HepG2 (cell line): ENCODE results near the gene PARP11. TPM values are rescaled to one million over a fixed set of nuclear protein-coding genes. Genes with fewer than 3 reads are reported as not detected.

Source experiments
- ATAC-seq: fragments of 200-7000 bp; cut with Tn5 transposase; 3 replicates; pipeline ENCODE4 v1.9.1; 2020; ENCODE audit warnings: mild to moderate bottlenecking, moderate library complexity
- BruUV-seq: library from RNA; stranded (reverse); fragments of 400-500 nt; replicated peaks from 2 replicates; lab custom pipeline; 2021; lab: Mats Ljungman, UMichigan
- CTCF ChIA-PET: fragments of 300-600 bp; formaldehyde crosslinking; extraction: SDS; loops from one replicate; lab custom pipeline; 2021; ENCODE audit warnings: low total read pairs, inconsistent platforms, low intra/inter-chr PET ratio; lab: Yijun Ruan, JAX
- POLR2A ChIA-PET: fragments of 350-600 bp; sonication (Branson Sonifier 250); formaldehyde crosslinking; loops from one replicate; lab custom pipeline; 2020; ENCODE audit warnings: antibody characterized with exemption, inconsistent platforms; lab: Yijun Ruan, JAX
- DNase-seq: peaks from one replicate; pipeline ENCODE4 v3.0.0-alpha.2; 2015; ENCODE audit warnings: low spot score
- FAIRE-seq: peaks from 3 replicates; lab custom pipeline; 2011; peaks lifted over from hg19 to GRCh38; lab: Jason Lieb, UNC
- H2AFZ ChIP-seq: one replicate; pipeline ENCODE4 v1.6.1; 2011; ENCODE audit warnings: low read length, inconsistent platforms
- H3K27ac ChIP-seq: fragments of 300-600 bp; 3 replicates; pipeline ENCODE4 v1.8.0; 2011; ENCODE audit warnings: mixed run types, mild to moderate bottlenecking, mixed read lengths, low read length, inconsistent platforms; ENCODE audit not compliant: insufficient read depth; ENCODE audit errors: extremely low read length
- H3K27me3 ChIP-seq, 2 experiments: fragments of 200-600 bp in 1 of 2; 2 replicates in 1 of 2; 3 replicates in 1 of 2; pipeline versions ENCODE4 v1.6.0 to v1.8.0; 2011; ENCODE audit warnings: low read length in 2 of 2, mild to moderate bottlenecking in 2 of 2, moderate library complexity in 2 of 2, inconsistent platforms in 1 of 2; ENCODE audit not compliant: insufficient read depth in 2 of 2, control insufficient read depth in 1 of 2
- H3K36me3 ChIP-seq, 2 experiments: fragments of 200-600 bp in 1 of 2; replicated peaks in 1 of 2; 2 replicates in 1 of 2; 3 replicates in 1 of 2; pipeline versions ENCODE4 v1.5.1 to v1.8.0; 2011; ENCODE audit warnings: low read length in 2 of 2, inconsistent platforms in 1 of 2; ENCODE audit not compliant: insufficient read depth in 2 of 2, control insufficient read depth in 1 of 2
- H3K4me1 ChIP-seq: 2 replicates; pipeline ENCODE4 v1.5.1; 2012; ENCODE audit warnings: low read length, inconsistent platforms; ENCODE audit not compliant: insufficient read depth
- H3K4me2 ChIP-seq: 2 replicates; pipeline ENCODE4 v1.6.0; 2011; ENCODE audit warnings: low read depth, low read length, inconsistent platforms
- H3K4me3 ChIP-seq, 3 experiments: fragments of 200-600 bp in 1 of 3; sonication (generic), shearing (Covaris generic) in 1 of 3; replicated peaks in 1 of 3; 2 replicates each; pipeline ENCODE4 v1.5.1; 2011 to 2016; ENCODE audit warnings: low read length in 3 of 3, inconsistent platforms in 2 of 3, low read depth in 2 of 3, mild to moderate bottlenecking in 2 of 3, control low read depth in 1 of 3, mixed read lengths in 1 of 3; ENCODE audit not compliant: insufficient read depth in 1 of 3
- H3K79me2 ChIP-seq: one replicate; pipeline ENCODE4 v1.6.1; 2011; ENCODE audit warnings: low read length, inconsistent platforms; ENCODE audit not compliant: insufficient read depth
- H3K9ac ChIP-seq: 2 replicates; pipeline ENCODE4 v1.6.0; 2011; ENCODE audit warnings: mild to moderate bottlenecking, low read depth, low read length, inconsistent platforms; ENCODE audit not compliant: insufficient read depth
- H3K9me3 ChIP-seq: 2 replicates; pipeline ENCODE4 v1.5.1; 2012; ENCODE audit warnings: mild to moderate bottlenecking, low read length
- H4K20me1 ChIP-seq: 2 replicates; pipeline ENCODE4 v1.6.0; 2011; ENCODE audit warnings: inconsistent platforms, mild to moderate bottlenecking, low read length, moderate library complexity; ENCODE audit not compliant: insufficient read depth
- ATF2 ChIP-seq: sonication (generic); formaldehyde crosslinking; IDR thresholded peaks from 2 replicates; pipeline ENCODE4 v1.4.0; 2020; ENCODE audit warnings: missing genetic modification reagents
- FLYWCH1 ChIP-seq: sonication (generic); formaldehyde crosslinking; IDR thresholded peaks from 2 replicates; pipeline ENCODE4 v1.8.1; 2023; ENCODE audit warnings: mild to moderate bottlenecking, missing genetic modification reagents
- FOXO4 ChIP-seq: sonication (generic); formaldehyde crosslinking; conservative IDR thresholded peaks from 2 replicates; pipeline ENCODE4 v1.8.1; 2023; ENCODE audit warnings: missing genetic modification reagents
- HOXD1 ChIP-seq: sonication (generic); formaldehyde crosslinking; IDR thresholded peaks from 2 replicates; pipeline ENCODE4 v1.5.0; 2020; ENCODE audit warnings: missing genetic modification reagents
- MYC ChIP-seq: sonication (generic); formaldehyde crosslinking; IDR thresholded peaks from 2 replicates; pipeline ENCODE4 v1.9.0; 2021; ENCODE audit warnings: missing genetic modification reagents, borderline replicate concordance
- NFKBIZ ChIP-seq: IDR thresholded peaks from 2 replicates; pipeline ENCODE4 v1.6.1; 2018; ENCODE audit warnings: missing genetic modification reagents, missing compliant biosample characterization
- PCBP2 ChIP-seq: fragments of 200-400 bp; formaldehyde crosslinking; optimal IDR thresholded peaks from 2 replicates; pipeline ENCODE3; 2018; ENCODE audit warnings: low read length, low read depth; ENCODE audit not compliant: poor library complexity, severe bottlenecking
- SNAPC5 ChIP-seq: sonication (generic); formaldehyde crosslinking; IDR thresholded peaks from 2 replicates; pipeline ENCODE4 v1.8.1; 2023; ENCODE audit warnings: mild to moderate bottlenecking, missing genetic modification reagents, borderline replicate concordance
- TOE1 ChIP-seq: sonication (generic); formaldehyde crosslinking; IDR thresholded peaks from 2 replicates; pipeline ENCODE4 v1.4.0; 2020; ENCODE audit warnings: mild to moderate bottlenecking, missing genetic modification reagents
- ZBTB42 ChIP-seq: sonication (generic); formaldehyde crosslinking; IDR thresholded peaks from 2 replicates; pipeline ENCODE4 v1.5.0; 2020; ENCODE audit warnings: mild to moderate bottlenecking, missing genetic modification reagents
- ZMAT5 ChIP-seq: sonication (generic); formaldehyde crosslinking; IDR thresholded peaks from 2 replicates; pipeline ENCODE4 v1.5.0; 2020; ENCODE audit warnings: mild to moderate bottlenecking, low read depth, missing genetic modification reagents, borderline replicate concordance
- ZNF691 ChIP-seq: sonication (generic); formaldehyde crosslinking; IDR thresholded peaks from 2 replicates; pipeline ENCODE4 v1.4.0; 2020; ENCODE audit warnings: missing genetic modification reagents, low read depth, mild to moderate bottlenecking, borderline replicate concordance
- WGBS: methylation state at CpG from one replicate; pipeline ENCODE4 v1.1.6; 2017; ENCODE audit warnings: low lambda C conversion rate; 5-methylcytosine and 5-hydroxymethylcytosine counted together
- in situ Hi-C: cut with HindIII; loops from 2 replicates; pipeline ENCODE4 v1.10.0; 2017; ENCODE audit warnings: low pct_unique_long_range_greater_than_20kb; ENCODE audit not compliant: extremely low pct_ligation_motif_present
- intact Hi-C: fragments of 100-400 bp; cut with micrococcal nuclease; formaldehyde crosslinking; loops from one replicate; pipeline ENCODE4 v1.10.0; 2022; ENCODE audit not compliant: unreplicated experiment
- polyA plus RNA-seq, 8 experiments: library from polyadenylated mRNA; depleted of rRNA in 3 of 8; stranded (reverse) in 7 of 8; unstranded in 1 of 8; fragments of >200 nt; fragmentation: Illumina TruSeq in 4 of 8; extraction: Trizol in 4 of 8; gene quantifications; 2 replicates each; pipeline versions ENCODE4 v1.2.1 to v1.2.3, GENCODE V29; 2011 to 2016; ENCODE audit warnings: low read depth in 4 of 8, missing spikeins in 1 of 8, mixed read lengths in 1 of 8; ENCODE audit not compliant: insufficient read depth in 1 of 8
- total RNA-seq, 5 experiments: library from RNA; depleted of rRNA; stranded (reverse); fragments of >200 nt; fragmentation: Illumina TruSeq; extraction: Trizol; gene quantifications; 2 replicates each; pipeline ENCODE4 v1.2.3, GENCODE V29; 2016; ENCODE audit warnings: low read depth in 1 of 5

The PARP11 gene
- total and polyA plus RNA-seq, 2 of the 13 experiments (the other 11 are each of a cell fraction or from before 2014, with no cell fraction given): 4.0 to 7.6 TPM

GRCh38 chr12:3828888-3829287 lies 44.3 kb downstream of the PARP11 start:
- Histone ChIP-seq H3K4me1 (peaks cover 14% of the 10 kb centered on the region), H3K79me2 (no peaks in the 10 kb centered on the region), H3K9ac (no peak overlapping the region), H3K4me2 (no peak overlapping the region), H3K36me3 (peaks cover 0 to 4% of the 10 kb centered on the region in 2 experiments; a peak in 1 of 5 replicates), H3K27ac (no peak overlapping the region), H3K27me3 (no peaks in the 10 kb centered on the region), H3K4me3 (no peak overlapping the region), H3K9me3 (no peaks in the 10 kb centered on the region), H2AFZ (no peak overlapping the region), H4K20me1 (no peaks in the 10 kb centered on the region)
- in situ Hi-C loops: no loop called here
- intact Hi-C loops: no loop called here
- TF ChIP-seq ATF2 (CRISPR knock-in tag): no peak
- no peak for TF ChIP-seq NFKBIZ (CRISPR knock-in tag)
- no peak for TF ChIP-seq TOE1 (CRISPR knock-in tag)
- no peak for TF ChIP-seq MYC
- TF ChIP-seq PCBP2: no peak
- TF ChIP-seq HOXD1: no peak
- no peak for TF ChIP-seq ZBTB42
- no peak for TF ChIP-seq FLYWCH1 (CRISPR knock-in tag)
- no peak for TF ChIP-seq SNAPC5 (CRISPR knock-in tag)
- TF ChIP-seq ZMAT5 (CRISPR knock-in tag): no peak
- no peak for TF ChIP-seq FOXO4 (CRISPR knock-in tag)
- no peak for TF ChIP-seq ZNF691 (CRISPR knock-in tag)
- DNase-seq (no peak), ATAC-seq (no peak), FAIRE-seq (no peak)
- POLR2A ChIA-PET: no interaction called here
- CTCF ChIA-PET: no interaction called here
- 85% methylated on average over 3 of the region's 3 CpGs for WGBS
- BruUV-seq: no TSS peak
